ENCODE measurements around the gene TMEM51.

DNA sequence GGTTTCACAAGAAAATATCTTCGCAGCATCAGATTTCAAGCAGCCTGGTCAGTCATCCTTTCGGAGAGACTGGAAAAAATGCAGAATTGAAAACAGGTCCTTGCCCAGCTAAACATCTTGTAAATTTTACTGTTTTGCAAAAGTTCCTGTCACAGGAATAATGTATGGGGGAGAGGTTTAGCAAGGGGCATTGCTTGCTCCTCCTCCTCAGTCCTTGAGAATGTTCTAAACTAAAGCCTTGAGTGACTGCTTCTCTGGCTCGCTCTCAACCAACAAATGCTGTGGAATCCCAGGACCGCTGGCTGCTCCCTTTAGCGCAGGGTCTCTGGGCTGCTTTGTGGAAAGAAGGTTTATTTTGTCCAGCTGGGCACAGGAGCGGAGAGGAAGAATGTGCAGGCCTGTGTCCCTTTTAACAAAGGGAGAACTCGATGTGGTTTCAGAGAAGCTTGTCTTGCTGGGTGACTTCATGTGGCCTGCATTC, 59.8 kb downstream of the TMEM51 start:
- TF ChIP-seq POLR2A (IDR thresholded peaks at IDR 0.05) (no peak), CTCF (IDR thresholded peaks at IDR 0.05) (no peak)
